ENCODE data around the gene DNAH17. TPM values are rescaled to one million over a fixed set of nuclear protein-coding genes. Genes with fewer than 3 reads are reported as not detected.

Gene DNAH17
- total RNA-seq, 1 experiment from 2014 or later = 0.69 TPM

DNA sequence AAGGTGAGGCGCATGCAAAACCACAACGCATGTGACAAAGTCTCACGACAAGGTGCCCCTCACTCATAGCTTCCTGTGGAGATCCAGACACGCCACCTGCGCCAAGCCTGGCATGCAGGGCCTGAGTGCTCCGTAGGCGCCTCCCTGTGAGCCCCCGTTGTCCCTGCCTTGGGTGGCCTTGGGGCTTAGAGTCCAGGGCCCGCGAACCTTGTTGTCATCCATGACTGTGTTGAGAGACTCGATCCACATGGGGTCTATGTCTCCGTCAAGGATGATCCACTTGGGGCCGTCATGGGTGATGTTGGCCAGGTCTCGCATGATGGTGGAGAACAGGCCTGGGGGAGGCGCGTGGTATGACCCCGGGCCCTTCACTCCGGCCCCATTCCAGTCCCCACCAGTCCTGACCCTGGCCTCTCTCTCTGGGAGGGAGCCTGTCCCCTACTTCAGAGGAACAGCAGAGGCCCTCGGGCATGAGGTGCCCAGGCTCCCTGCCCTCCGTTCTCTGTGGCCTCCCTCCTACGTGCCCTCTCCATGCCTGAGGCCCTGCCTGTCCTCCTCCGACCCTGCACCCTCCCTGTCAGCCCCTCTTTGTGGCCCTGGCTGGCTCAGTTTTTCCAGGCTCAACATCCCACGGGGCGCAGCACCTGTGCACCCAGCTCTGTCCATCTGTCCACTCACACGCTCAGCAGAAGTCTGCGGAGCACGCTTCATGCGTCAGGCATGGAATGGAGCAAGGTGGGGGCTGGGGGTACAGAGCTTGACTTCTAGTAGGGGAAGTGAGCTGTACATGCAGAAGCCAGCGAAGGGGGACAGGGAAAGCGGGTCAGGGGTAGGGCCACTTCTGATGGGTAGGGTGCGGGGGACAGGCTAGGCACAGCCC lies 85.7 kb downstream of the DNAH17 start:
- ChIA-PET POLR2A (no interaction called here), CTCF (no interaction called here), RAD21 (ENCODE audit: low non-redundant PET in 1 of 2, low total read pairs in 2 of 2, uncharacterized antibody in 2 of 2, unreplicated experiment in 2 of 2) (no interaction called here)
- no peaks in the 10 kb centered on the region for H3K9me2 ChIP-seq (ENCODE audit: insufficient read depth)
- H4K20me1 ChIP-seq (ENCODE audit: insufficient read depth) = no peaks in the 10 kb centered on the region
- no peaks in the 10 kb centered on the region for H3K9me3 ChIP-seq (ENCODE audit: control insufficient read depth in 1 of 2, insufficient read depth in 1 of 2, low read depth in 1 of 2, low read length in 2 of 2)
- TF ChIP-seq CEBPB (IDR thresholded peaks at IDR 0.05; ENCODE audit: low read depth) (no peak), TCF7L2 (IDR thresholded peaks at IDR 0.05; ENCODE audit: borderline replicate concordance, extremely low read depth, insufficient read depth, insufficient read length) (no peak), SRF (IDR thresholded peaks at IDR 0.05; ENCODE audit: low read depth) (no peak), SP1 (IDR thresholded peaks at IDR 0.05; ENCODE audit: low read depth) (no peak), CBX3 (IDR thresholded peaks at IDR 0.05; ENCODE audit: low read depth) (no peak), EZH2 (IDR thresholded peaks at IDR 0.05) (no peak), ZFX (IDR thresholded peaks at IDR 0.05) (no peak), ZNF274 (IDR thresholded peaks at IDR 0.05; ENCODE audit: low read depth, low read length) (no peak), ELF1 (IDR thresholded peaks at IDR 0.05; ENCODE audit: borderline replicate concordance, low read depth) (no peak), EZH2phosphoT487 (IDR thresholded peaks at IDR 0.05; ENCODE audit: borderline replicate concordance) (no peak), SIN3A (IDR thresholded peaks at IDR 0.05; ENCODE audit: low read depth) (no peak), JUND (IDR thresholded peaks at IDR 0.05) (no peak), YY1 (IDR thresholded peaks at IDR 0.05; ENCODE audit: extremely low read depth, insufficient replicate concordance, low read depth, low read length) (no peak), POLR2A (IDR thresholded peaks at IDR 0.05; ENCODE audit: borderline replicate concordance, extremely low read depth, insufficient read depth, insufficient read length) (no peak), FOSL1 (IDR thresholded peaks at IDR 0.05; ENCODE audit: low read depth) (no peak)
- TF ChIP-seq, protein P1, sequence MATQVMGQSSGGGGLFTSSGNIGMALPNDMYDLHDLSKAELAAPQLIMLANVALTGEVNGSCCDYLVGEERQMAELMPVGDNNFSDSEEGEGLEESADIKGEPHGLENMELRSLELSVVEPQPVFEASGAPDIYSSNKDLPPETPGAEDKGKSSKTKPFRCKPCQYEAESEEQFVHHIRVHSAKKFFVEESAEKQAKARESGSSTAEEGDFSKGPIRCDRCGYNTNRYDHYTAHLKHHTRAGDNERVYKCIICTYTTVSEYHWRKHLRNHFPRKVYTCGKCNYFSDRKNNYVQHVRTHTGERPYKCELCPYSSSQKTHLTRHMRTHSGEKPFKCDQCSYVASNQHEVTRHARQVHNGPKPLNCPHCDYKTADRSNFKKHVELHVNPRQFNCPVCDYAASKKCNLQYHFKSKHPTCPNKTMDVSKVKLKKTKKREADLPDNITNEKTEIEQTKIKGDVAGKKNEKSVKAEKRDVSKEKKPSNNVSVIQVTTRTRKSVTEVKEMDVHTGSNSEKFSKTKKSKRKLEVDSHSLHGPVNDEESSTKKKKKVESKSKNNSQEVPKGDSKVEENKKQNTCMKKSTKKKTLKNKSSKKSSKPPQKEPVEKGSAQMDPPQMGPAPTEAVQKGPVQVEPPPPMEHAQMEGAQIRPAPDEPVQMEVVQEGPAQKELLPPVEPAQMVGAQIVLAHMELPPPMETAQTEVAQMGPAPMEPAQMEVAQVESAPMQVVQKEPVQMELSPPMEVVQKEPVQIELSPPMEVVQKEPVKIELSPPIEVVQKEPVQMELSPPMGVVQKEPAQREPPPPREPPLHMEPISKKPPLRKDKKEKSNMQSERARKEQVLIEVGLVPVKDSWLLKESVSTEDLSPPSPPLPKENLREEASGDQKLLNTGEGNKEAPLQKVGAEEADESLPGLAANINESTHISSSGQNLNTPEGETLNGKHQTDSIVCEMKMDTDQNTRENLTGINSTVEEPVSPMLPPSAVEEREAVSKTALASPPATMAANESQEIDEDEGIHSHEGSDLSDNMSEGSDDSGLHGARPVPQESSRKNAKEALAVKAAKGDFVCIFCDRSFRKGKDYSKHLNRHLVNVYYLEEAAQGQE (IDR thresholded peaks at IDR 0.05; ENCODE audit: low read depth) = no peak
- TF ChIP-seq, protein P2, sequence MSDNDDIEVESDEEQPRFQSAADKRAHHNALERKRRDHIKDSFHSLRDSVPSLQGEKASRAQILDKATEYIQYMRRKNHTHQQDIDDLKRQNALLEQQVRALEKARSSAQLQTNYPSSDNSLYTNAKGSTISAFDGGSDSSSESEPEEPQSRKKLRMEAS (IDR thresholded peaks at IDR 0.05) = no peak
- TF ChIP-seq, protein P3, sequence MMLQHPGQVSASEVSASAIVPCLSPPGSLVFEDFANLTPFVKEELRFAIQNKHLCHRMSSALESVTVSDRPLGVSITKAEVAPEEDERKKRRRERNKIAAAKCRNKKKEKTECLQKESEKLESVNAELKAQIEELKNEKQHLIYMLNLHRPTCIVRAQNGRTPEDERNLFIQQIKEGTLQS (IDR thresholded peaks at IDR 0.05) = no peak
- TF ChIP-seq, protein P4, sequence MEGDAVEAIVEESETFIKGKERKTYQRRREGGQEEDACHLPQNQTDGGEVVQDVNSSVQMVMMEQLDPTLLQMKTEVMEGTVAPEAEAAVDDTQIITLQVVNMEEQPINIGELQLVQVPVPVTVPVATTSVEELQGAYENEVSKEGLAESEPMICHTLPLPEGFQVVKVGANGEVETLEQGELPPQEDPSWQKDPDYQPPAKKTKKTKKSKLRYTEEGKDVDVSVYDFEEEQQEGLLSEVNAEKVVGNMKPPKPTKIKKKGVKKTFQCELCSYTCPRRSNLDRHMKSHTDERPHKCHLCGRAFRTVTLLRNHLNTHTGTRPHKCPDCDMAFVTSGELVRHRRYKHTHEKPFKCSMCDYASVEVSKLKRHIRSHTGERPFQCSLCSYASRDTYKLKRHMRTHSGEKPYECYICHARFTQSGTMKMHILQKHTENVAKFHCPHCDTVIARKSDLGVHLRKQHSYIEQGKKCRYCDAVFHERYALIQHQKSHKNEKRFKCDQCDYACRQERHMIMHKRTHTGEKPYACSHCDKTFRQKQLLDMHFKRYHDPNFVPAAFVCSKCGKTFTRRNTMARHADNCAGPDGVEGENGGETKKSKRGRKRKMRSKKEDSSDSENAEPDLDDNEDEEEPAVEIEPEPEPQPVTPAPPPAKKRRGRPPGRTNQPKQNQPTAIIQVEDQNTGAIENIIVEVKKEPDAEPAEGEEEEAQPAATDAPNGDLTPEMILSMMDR (IDR thresholded peaks at IDR 0.05 in 2 of 3, conservative IDR thresholded peaks at IDR 0.05 in 1 of 3; ENCODE audit: borderline replicate concordance in 1 of 3, insufficient read depth in 1 of 3, low read depth in 2 of 3, low read length in 2 of 3) = no peak
- TF ChIP-seq, protein P5, sequence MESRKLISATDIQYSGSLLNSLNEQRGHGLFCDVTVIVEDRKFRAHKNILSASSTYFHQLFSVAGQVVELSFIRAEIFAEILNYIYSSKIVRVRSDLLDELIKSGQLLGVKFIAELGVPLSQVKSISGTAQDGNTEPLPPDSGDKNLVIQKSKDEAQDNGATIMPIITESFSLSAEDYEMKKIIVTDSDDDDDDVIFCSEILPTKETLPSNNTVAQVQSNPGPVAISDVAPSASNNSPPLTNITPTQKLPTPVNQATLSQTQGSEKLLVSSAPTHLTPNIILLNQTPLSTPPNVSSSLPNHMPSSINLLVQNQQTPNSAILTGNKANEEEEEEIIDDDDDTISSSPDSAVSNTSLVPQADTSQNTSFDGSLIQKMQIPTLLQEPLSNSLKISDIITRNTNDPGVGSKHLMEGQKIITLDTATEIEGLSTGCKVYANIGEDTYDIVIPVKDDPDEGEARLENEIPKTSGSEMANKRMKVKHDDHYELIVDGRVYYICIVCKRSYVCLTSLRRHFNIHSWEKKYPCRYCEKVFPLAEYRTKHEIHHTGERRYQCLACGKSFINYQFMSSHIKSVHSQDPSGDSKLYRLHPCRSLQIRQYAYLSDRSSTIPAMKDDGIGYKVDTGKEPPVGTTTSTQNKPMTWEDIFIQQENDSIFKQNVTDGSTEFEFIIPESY (IDR thresholded peaks at IDR 0.05; ENCODE audit: extremely low read depth, insufficient replicate concordance, low read length) = no peak
- H3K9ac ChIP-seq (ENCODE audit: low read length) = no peak overlapping the region
- H3K27me3 ChIP-seq (ENCODE audit: insufficient read depth, low read length) = no peaks in the 10 kb centered on the region
- intact Hi-C loops (cut with micrococcal nuclease) = no loop called here
- H3K4me2 ChIP-seq (ENCODE audit: low read length) = no peak overlapping the region
- no peak overlapping the region for H2AFZ ChIP-seq (ENCODE audit: low read depth, low read length, poor library complexity, severe bottlenecking)
- H3K4me3 ChIP-seq (replicated peaks in 1 of 2; ENCODE audit: low read depth in 1 of 2, low read length in 2 of 2) = no peak overlapping the region
- no peaks in the 10 kb centered on the region for H3K4me1 ChIP-seq (ENCODE audit: control insufficient read depth in 1 of 2, insufficient read depth in 2 of 2, low read length in 2 of 2)
- BruUV-seq (replicated peaks) = no TSS peak
- no peak overlapping the region for H3K27ac ChIP-seq (ENCODE audit: low read depth, low read length)
- DNase-seq (ENCODE audit: low read depth, low spot score) (no peak), ATAC-seq (no peak)
- no peaks in the 10 kb centered on the region for H3K36me3 ChIP-seq (ENCODE audit: control insufficient read depth in 1 of 2, insufficient read depth in 2 of 2, low read length in 2 of 2)
- no peaks in the 10 kb centered on the region for H3K79me2 ChIP-seq (ENCODE audit: insufficient read depth, low read length)

Data from HCT116 (cell line).